ENCODE results near the gene NAT14. TPM values are rescaled to one million over a fixed set of nuclear protein-coding genes. Genes with fewer than 3 reads are reported as not detected.

Gene NAT14
- total RNA-seq, 4 donors from 2014 or later = 1.3 to 4.3 (median 2.9) TPM

- intact Hi-C loops (cut with DNase I) = no loop called here
- H3K9me3 ChIP-seq = no peaks in the 10 kb centered on the region
- WGBS, 2 donors = 29 to 41% methylated on average over 24 to 27 of the region's 35 CpGs
- H3K36me3 ChIP-seq = no peaks in the 10 kb centered on the region
- peaks cover 3 to 19% (median 10%) of the 10 kb centered on the region in 3 donors for H3K4me1 ChIP-seq
- H3K27me3 ChIP-seq = peaks cover 0 to 59% (median 0%) of the 10 kb centered on the region in 4 donors
- H3K27ac ChIP-seq = no peak overlapping the region
- TF ChIP-seq POLR2A (IDR thresholded peaks at IDR 0.05) = no peak
- TF ChIP-seq CTCF (IDR thresholded peaks at IDR 0.05) = no peak
- DNase-seq = no peak
- no peak overlapping the region for H3K4me3 ChIP-seq
These were observed 41.5 kb downstream of the NAT14 start for GRCh38 chr19:55526216-55527196.

GRCh38 chr19:55527197-55528029, 42.4 kb downstream of the NAT14 start:
- no peak for DNase-seq
- Histone ChIP-seq H3K4me3 (no peak overlapping the region), H3K27me3 (peaks cover 0 to 59% (median 0%) of the 10 kb centered on the region in 4 donors), H3K27ac (no peak overlapping the region), H3K4me1 (peaks cover 3 to 14% (median 8%) of the 10 kb centered on the region in 3 donors), H3K36me3 (no peaks in the 10 kb centered on the region), H3K9me3 (no peaks in the 10 kb centered on the region)
- no peak for TF ChIP-seq CTCF (IDR thresholded peaks at IDR 0.05)
- TF ChIP-seq POLR2A (IDR thresholded peaks at IDR 0.05) = no peak
- intact Hi-C loops (cut with DNase I) = no loop called here
- 77 to 78% methylated on average over 22 of the region's 22 CpGs for WGBS, 2 donors

GRCh38 chr19:55528030-55528803, 43.2 kb downstream of the NAT14 start:
- TF ChIP-seq POLR2A (IDR thresholded peaks at IDR 0.05) (no peak), CTCF (IDR thresholded peaks at IDR 0.05) (no peak)
- intact Hi-C loops (cut with DNase I) = no loop called here
- 37 to 55% methylated on average over 3 to 11 of the region's 15 CpGs for WGBS, 2 donors

GRCh38 chr19:55529636-55530234, 44.7 kb downstream of the NAT14 start:
- no peak overlapping the region for H3K27ac ChIP-seq
- peaks cover 0 to 44% (median 0%) of the 10 kb centered on the region in 4 donors for H3K27me3 ChIP-seq
- H3K9me3 ChIP-seq = no peaks in the 10 kb centered on the region
- H3K4me1 ChIP-seq = peaks cover 3 to 14% (median 8%) of the 10 kb centered on the region in 3 donors
- H3K4me3 ChIP-seq = no peak overlapping the region
- WGBS, 2 donors = 89 to 90% methylated on average over 20 to 24 of the region's 56 CpGs
- no peak for TF ChIP-seq CTCF (IDR thresholded peaks at IDR 0.05)
- no peak for TF ChIP-seq POLR2A (IDR thresholded peaks at IDR 0.05)
- DNase-seq = no peak
- intact Hi-C loops (cut with DNase I) = no loop called here
- no peaks in the 10 kb centered on the region for H3K36me3 ChIP-seq

More at GRCh38 chr19:55528030-55528803, 43.2 kb downstream of the NAT14 start:
- DNase-seq = no peak
- Histone ChIP-seq H3K27ac (no peak overlapping the region), H3K9me3 (no peaks in the 10 kb centered on the region), H3K36me3 (no peaks in the 10 kb centered on the region), H3K4me3 (no peak overlapping the region), H3K27me3 (peaks cover 0 to 55% (median 0%) of the 10 kb centered on the region in 4 donors), H3K4me1 (peaks cover 3 to 14% (median 8%) of the 10 kb centered on the region in 3 donors)

All from esophagus squamous epithelium (tissue), 5 donors.